HepG2 (cell line): ENCODE data around the gene ELK1. TPM values are rescaled to one million over a fixed set of nuclear protein-coding genes. Genes with fewer than 3 reads are reported as not detected.

Experiments used
- EP300 ChIP-seq, 3 experiments: sonication (generic) in 1 of 3; formaldehyde crosslinking in 1 of 3; IDR thresholded peaks; 2 replicates each; pipeline versions ENCODE4 v1.5.1 to v1.6.1; 2011 to 2020; ENCODE audit warnings: low read depth in 2 of 3, low read length in 2 of 3, borderline replicate concordance in 1 of 3, improper control_type of control experiment in 1 of 3, mild to moderate bottlenecking in 1 of 3, missing genetic modification reagents in 1 of 3, moderate library complexity in 1 of 3
- FOXK2 ChIP-seq: fragments of 450-650 bp; IDR thresholded peaks from 2 replicates; pipeline ENCODE4 v1.6.1; 2016
- GTF3A ChIP-seq: sonication (generic); formaldehyde crosslinking; conservative IDR thresholded peaks from 2 replicates; pipeline ENCODE4 v1.4.0; 2020; ENCODE audit warnings: mild to moderate bottlenecking, missing genetic modification reagents
- HES4 ChIP-seq: sonication (generic); formaldehyde crosslinking; IDR thresholded peaks from 2 replicates; pipeline ENCODE4 v1.9.0; 2021; ENCODE audit warnings: mild to moderate bottlenecking, missing genetic modification reagents, borderline replicate concordance
- HOXD1 ChIP-seq: sonication (generic); formaldehyde crosslinking; IDR thresholded peaks from 2 replicates; pipeline ENCODE4 v1.5.0; 2020; ENCODE audit warnings: missing genetic modification reagents
- MAZ ChIP-seq, 2 experiments: sonication (generic) in 1 of 2; formaldehyde crosslinking in 1 of 2; IDR thresholded peaks; 2 replicates each; pipeline versions ENCODE4 v1.5.0 to v1.6.1; 2012 to 2020; ENCODE audit warnings: low read depth in 2 of 2, mild to moderate bottlenecking in 2 of 2, borderline replicate concordance in 1 of 2, improper control_type of control experiment in 1 of 2, low read length in 1 of 2, missing genetic modification reagents in 1 of 2, moderate library complexity in 1 of 2
- POLR2AphosphoS5 ChIP-seq: IDR thresholded peaks from 2 replicates; pipeline ENCODE4 v1.6.1; 2012; ENCODE audit warnings: low read depth, low read length
- PRMT3 ChIP-seq: sonication (generic); formaldehyde crosslinking; IDR thresholded peaks from 2 replicates; pipeline ENCODE4 v1.8.1; 2022; ENCODE audit warnings: low read depth, mild to moderate bottlenecking, moderate library complexity, missing genetic modification reagents, borderline replicate concordance
- RXRB ChIP-seq: IDR thresholded peaks from 2 replicates; pipeline ENCODE4 v1.6.1; 2016; ENCODE audit warnings: borderline replicate concordance, missing genetic modification reagents, missing compliant biosample characterization
- SALL1 ChIP-seq: sonication (generic); formaldehyde crosslinking; IDR thresholded peaks from 2 replicates; pipeline ENCODE4 v1.8.0; 2022; ENCODE audit warnings: mild to moderate bottlenecking, missing genetic modification reagents
- TBX2 ChIP-seq: sonication (generic); formaldehyde crosslinking; IDR thresholded peaks from 2 replicates; pipeline ENCODE4 v1.5.0; 2020; ENCODE audit warnings: missing genetic modification reagents, mild to moderate bottlenecking, borderline replicate concordance
- ZNF138 ChIP-seq: sonication (generic); formaldehyde crosslinking; IDR thresholded peaks from 2 replicates; pipeline ENCODE4 v1.5.0; 2020; ENCODE audit warnings: mild to moderate bottlenecking, low read depth, missing genetic modification reagents
- ZNF253 ChIP-seq: sonication (generic); formaldehyde crosslinking; IDR thresholded peaks from 2 replicates; pipeline ENCODE4 v1.8.0; 2022; ENCODE audit warnings: mild to moderate bottlenecking, missing genetic modification reagents, borderline replicate concordance
- polyA plus RNA-seq, 8 experiments: library from polyadenylated mRNA; depleted of rRNA in 3 of 8; stranded (reverse) in 7 of 8; unstranded in 1 of 8; fragments of >200 nt; fragmentation: Illumina TruSeq in 4 of 8; extraction: Trizol in 4 of 8; gene quantifications; 2 replicates each; pipeline versions ENCODE4 v1.2.1 to v1.2.3, GENCODE V29; 2011 to 2016; ENCODE audit warnings: low read depth in 4 of 8, missing spikeins in 1 of 8, mixed read lengths in 1 of 8; ENCODE audit not compliant: insufficient read depth in 1 of 8
- total RNA-seq, 5 experiments: library from RNA; depleted of rRNA; stranded (reverse); fragments of >200 nt; fragmentation: Illumina TruSeq; extraction: Trizol; gene quantifications; 2 replicates each; pipeline ENCODE4 v1.2.3, GENCODE V29; 2016; ENCODE audit warnings: low read depth in 1 of 5
- TF ChIP-seq, protein P1 (sequence below): sonication (generic); formaldehyde crosslinking; IDR thresholded peaks from 2 replicates; pipeline ENCODE4 v1.5.0; 2020; ENCODE audit warnings: mild to moderate bottlenecking, missing genetic modification reagents
- TF ChIP-seq, protein P2 (sequence below): IDR thresholded peaks from 2 replicates; pipeline ENCODE4 v1.6.1; 2016; ENCODE audit warnings: missing biosample characterization, missing genetic modification reagents, low read depth
- TF ChIP-seq, protein P3 (sequence below): sonication (generic); formaldehyde crosslinking; IDR thresholded peaks from 2 replicates; pipeline ENCODE4 v1.5.0; 2020; ENCODE audit warnings: mild to moderate bottlenecking, missing genetic modification reagents
- TF ChIP-seq, protein P4 (sequence below): IDR thresholded peaks from 2 replicates; pipeline ENCODE4 v1.6.1; 2012; ENCODE audit warnings: low read length, improper control_type of control experiment

ELK1 gene
- total and polyA plus RNA-seq, 2 of the 13 experiments (the other 11 are each of a cell fraction or from before 2014, with no cell fraction given), result 4.3 to 7.2 TPM

DNA sequence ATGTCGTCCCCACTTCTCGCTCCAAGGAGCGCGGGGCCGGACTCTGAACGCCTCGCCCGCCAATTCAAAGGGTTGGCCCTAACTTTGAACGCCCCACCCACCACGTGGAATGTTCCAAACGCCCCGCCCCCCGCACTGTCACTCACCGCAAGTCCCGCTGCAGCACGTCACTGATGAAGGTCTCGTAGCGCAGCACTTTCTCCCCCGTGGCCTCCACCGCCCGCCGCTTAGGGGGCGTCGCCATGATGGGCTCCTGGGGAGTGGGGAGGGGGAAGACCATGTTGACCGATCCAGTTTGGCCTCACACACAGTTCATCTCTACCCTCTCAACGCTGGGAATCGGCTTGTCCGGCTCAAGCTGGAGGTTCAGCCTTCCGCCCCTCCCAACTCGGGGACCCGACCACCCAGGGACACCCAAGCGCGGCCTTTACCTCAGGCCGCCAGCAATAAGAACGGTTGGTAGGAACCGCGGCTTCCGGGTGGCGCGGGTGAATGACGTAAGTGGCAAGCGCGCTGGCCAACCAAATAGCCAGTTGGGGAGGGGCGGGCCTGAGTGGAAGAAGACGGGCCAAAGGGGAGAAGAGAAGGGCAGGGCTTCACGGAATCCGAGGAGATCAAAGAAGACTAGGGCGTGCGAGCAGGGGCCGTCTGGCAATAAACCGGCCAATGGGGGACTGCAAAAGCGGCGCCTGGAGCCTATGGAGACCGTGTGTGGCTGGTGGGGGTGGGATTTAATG, 8.5 kb upstream of the ELK1 start, which contains the start of gene UXT (continued):
- TF ChIP-seq, protein P1, sequence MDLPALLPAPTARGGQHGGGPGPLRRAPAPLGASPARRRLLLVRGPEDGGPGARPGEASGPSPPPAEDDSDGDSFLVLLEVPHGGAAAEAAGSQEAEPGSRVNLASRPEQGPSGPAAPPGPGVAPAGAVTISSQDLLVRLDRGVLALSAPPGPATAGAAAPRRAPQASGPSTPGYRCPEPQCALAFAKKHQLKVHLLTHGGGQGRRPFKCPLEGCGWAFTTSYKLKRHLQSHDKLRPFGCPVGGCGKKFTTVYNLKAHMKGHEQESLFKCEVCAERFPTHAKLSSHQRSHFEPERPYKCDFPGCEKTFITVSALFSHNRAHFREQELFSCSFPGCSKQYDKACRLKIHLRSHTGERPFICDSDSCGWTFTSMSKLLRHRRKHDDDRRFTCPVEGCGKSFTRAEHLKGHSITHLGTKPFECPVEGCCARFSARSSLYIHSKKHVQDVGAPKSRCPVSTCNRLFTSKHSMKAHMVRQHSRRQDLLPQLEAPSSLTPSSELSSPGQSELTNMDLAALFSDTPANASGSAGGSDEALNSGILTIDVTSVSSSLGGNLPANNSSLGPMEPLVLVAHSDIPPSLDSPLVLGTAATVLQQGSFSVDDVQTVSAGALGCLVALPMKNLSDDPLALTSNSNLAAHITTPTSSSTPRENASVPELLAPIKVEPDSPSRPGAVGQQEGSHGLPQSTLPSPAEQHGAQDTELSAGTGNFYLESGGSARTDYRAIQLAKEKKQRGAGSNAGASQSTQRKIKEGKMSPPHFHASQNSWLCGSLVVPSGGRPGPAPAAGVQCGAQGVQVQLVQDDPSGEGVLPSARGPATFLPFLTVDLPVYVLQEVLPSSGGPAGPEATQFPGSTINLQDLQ (CRISPR knock-in tag), result no peak
- TF ChIP-seq, protein P2, sequence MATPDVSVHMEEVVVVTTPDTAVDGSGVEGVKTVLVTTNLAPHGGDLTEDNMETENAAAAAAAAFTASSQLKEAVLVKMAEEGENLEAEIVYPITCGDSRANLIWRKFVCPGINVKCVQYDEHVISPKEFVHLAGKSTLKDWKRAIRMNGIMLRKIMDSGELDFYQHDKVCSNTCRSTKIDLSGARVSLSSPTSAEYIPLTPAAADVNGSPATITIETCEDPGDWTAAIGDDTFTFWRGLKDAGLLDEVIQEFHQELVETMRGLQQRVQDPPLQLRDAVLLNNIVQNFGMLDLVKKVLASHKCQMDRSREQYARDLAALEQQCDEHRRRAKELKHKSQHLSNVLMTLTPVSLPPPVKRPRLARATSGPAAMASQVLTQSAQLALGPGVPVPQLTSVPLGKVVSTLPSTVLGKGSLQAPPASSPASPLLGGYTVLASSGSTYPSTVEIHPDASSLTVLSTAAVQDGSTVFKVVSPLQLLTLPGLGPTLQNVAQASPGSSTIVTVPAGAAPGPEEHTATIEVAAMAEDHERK, result no peak
- peak; percentile 70; the same call in 1 of the 2 replicates for TF ChIP-seq ZNF253 (CRISPR knock-in tag)
- TF ChIP-seq, protein P3, sequence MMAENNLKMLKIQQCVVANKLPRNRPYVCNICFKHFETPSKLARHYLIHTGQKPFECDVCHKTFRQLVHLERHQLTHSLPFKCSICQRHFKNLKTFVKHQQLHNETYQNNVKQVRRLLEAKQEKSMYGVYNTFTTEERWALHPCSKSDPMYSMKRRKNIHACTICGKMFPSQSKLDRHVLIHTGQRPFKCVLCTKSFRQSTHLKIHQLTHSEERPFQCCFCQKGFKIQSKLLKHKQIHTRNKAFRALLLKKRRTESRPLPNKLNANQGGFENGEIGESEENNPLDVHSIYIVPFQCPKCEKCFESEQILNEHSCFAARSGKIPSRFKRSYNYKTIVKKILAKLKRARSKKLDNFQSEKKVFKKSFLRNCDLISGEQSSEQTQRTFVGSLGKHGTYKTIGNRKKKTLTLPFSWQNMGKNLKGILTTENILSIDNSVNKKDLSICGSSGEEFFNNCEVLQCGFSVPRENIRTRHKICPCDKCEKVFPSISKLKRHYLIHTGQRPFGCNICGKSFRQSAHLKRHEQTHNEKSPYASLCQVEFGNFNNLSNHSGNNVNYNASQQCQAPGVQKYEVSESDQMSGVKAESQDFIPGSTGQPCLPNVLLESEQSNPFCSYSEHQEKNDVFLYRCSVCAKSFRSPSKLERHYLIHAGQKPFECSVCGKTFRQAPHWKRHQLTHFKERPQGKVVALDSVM, result peak; percentile 10; the same call in 1 of the 2 replicates
- TF ChIP-seq EP300 (IDR thresholded peaks at IDR 0.05; ENCODE audit: low read depth in 2 of 2, low read length in 2 of 2), result no peak
- 0 out of 2 replicates have a peak, but pooled peaks have one; percentile 27 for TF ChIP-seq EP300 (CRISPR knock-in tag; IDR thresholded peaks at IDR 0.05; ENCODE audit: borderline replicate concordance)
- no peak for TF ChIP-seq HOXD1 (CRISPR knock-in tag)
- TF ChIP-seq, protein P4, sequence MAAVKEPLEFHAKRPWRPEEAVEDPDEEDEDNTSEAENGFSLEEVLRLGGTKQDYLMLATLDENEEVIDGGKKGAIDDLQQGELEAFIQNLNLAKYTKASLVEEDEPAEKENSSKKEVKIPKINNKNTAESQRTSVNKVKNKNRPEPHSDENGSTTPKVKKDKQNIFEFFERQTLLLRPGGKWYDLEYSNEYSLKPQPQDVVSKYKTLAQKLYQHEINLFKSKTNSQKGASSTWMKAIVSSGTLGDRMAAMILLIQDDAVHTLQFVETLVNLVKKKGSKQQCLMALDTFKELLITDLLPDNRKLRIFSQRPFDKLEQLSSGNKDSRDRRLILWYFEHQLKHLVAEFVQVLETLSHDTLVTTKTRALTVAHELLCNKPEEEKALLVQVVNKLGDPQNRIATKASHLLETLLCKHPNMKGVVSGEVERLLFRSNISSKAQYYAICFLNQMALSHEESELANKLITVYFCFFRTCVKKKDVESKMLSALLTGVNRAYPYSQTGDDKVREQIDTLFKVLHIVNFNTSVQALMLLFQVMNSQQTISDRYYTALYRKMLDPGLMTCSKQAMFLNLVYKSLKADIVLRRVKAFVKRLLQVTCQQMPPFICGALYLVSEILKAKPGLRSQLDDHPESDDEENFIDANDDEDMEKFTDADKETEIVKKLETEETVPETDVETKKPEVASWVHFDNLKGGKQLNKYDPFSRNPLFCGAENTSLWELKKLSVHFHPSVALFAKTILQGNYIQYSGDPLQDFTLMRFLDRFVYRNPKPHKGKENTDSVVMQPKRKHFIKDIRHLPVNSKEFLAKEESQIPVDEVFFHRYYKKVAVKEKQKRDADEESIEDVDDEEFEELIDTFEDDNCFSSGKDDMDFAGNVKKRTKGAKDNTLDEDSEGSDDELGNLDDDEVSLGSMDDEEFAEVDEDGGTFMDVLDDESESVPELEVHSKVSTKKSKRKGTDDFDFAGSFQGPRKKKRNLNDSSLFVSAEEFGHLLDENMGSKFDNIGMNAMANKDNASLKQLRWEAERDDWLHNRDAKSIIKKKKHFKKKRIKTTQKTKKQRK, result no peak
- no peak for TF ChIP-seq ZNF138
- TF ChIP-seq SALL1, result peak; percentile 70
- peak; percentile 44; the same call in 1 of the 2 replicates for TF ChIP-seq FOXK2
- TF ChIP-seq MAZ (IDR thresholded peaks at IDR 0.05; ENCODE audit: borderline replicate concordance, low read depth, low read length), result no peak
- peak; percentile 32; the same call in 1 of the 2 replicates for TF ChIP-seq MAZ (CRISPR knock-in tag; IDR thresholded peaks at IDR 0.05; ENCODE audit: low read depth)
- peak; percentile 40; the same call in 1 of the 2 replicates for TF ChIP-seq RXRB (CRISPR knock-in tag)
- no peak for TF ChIP-seq PRMT3 (CRISPR knock-in tag)
- peak; percentile 67 for TF ChIP-seq POLR2AphosphoS5
- peak; percentile 37; the same call in 1 of the 2 replicates for TF ChIP-seq TBX2 (CRISPR knock-in tag)
- TF ChIP-seq GTF3A, result no peak
- TF ChIP-seq HES4, result no peak
